GM23338 (cell line): Measurements from ENCODE around the gene SLC5A12. TPM values are rescaled to one million over a fixed set of nuclear protein-coding genes. Genes with fewer than 3 reads are reported as not detected.

Experiments
- ATAC-seq: fragments of 200-7000 bp; cut with Tn5 transposase; 3 replicates; pipeline ENCODE4 v1.9.1; 2020
- DNase-seq: peaks from one replicate; pipeline ENCODE4 v3.0.0-alpha.2; 2015; ENCODE audit warnings: low spot score
- H2AFZ ChIP-seq: fragments of 200-600 bp; sonication (generic); 2 replicates; pipeline ENCODE4 v1.8.0; 2016; ENCODE audit warnings: antibody characterized with exemption, mild to moderate bottlenecking, moderate library complexity
- H3F3A ChIP-seq: fragments of 200-600 bp; sonication (generic); replicated peaks from 2 replicates; pipeline ENCODE4 v1.8.0; 2017; ENCODE audit warnings: antibody characterized with exemption, mixed run types, low read depth
- H3K27ac ChIP-seq: fragments of 200-600 bp; sonication (generic); 2 replicates; pipeline ENCODE4 v1.6.1; 2016; ENCODE audit warnings: low read depth
- H3K27me3 ChIP-seq: fragments of 200-600 bp; sonication (generic); 2 replicates; pipeline ENCODE4 v1.8.0; 2016; ENCODE audit warnings: mild to moderate bottlenecking, mixed run types, moderate library complexity; ENCODE audit not compliant: insufficient read depth
- H3K36me3 ChIP-seq: fragments of 200-600 bp; sonication (generic); 2 replicates; pipeline ENCODE4 v1.8.0; 2016; ENCODE audit warnings: mild to moderate bottlenecking; ENCODE audit not compliant: insufficient read depth
- H3K4me1 ChIP-seq: fragments of 200-600 bp; sonication (generic); 2 replicates; pipeline ENCODE4 v1.8.0; 2016; ENCODE audit warnings: mild to moderate bottlenecking, moderate library complexity; ENCODE audit not compliant: insufficient read depth
- H3K4me2 ChIP-seq: fragments of 200-600 bp; sonication (generic); 2 replicates; pipeline ENCODE4 v1.7.1; 2017; ENCODE audit warnings: mixed run types
- H3K4me3 ChIP-seq: fragments of 200-600 bp; sonication (generic); 2 replicates; pipeline ENCODE4 v1.6.1; 2016; ENCODE audit warnings: mixed run types
- H3K79me2 ChIP-seq: fragments of 200-600 bp; sonication (generic); replicated peaks from 2 replicates; pipeline ENCODE4 v1.8.0; 2017; ENCODE audit warnings: mild to moderate bottlenecking; ENCODE audit not compliant: insufficient read depth
- H3K9me2 ChIP-seq: fragments of 200-600 bp; sonication (generic); 2 replicates; pipeline ENCODE4 v1.8.0; 2017; ENCODE audit not compliant: insufficient read depth
- H4K20me1 ChIP-seq: fragments of 200-600 bp; sonication (generic); replicated peaks from 2 replicates; pipeline ENCODE4 v1.8.0; 2017; ENCODE audit warnings: mild to moderate bottlenecking; ENCODE audit not compliant: insufficient read depth
- H3K27ac Mint-ChIP-seq: 2 replicates; pipeline ENCODE4 v1.8.0; 2020; ENCODE audit warnings: inconsistent platforms, mild to moderate bottlenecking, moderate library complexity, mixed read lengths
- H3K27me3 Mint-ChIP-seq: 3 replicates; pipeline ENCODE4 v1.8.0; 2022; ENCODE audit warnings: low read depth, mild to moderate bottlenecking, moderate library complexity, mixed read lengths, inconsistent platforms; ENCODE audit not compliant: insufficient read depth, poor library complexity
- H3K36me3 Mint-ChIP-seq: 3 replicates; pipeline ENCODE4 v1.8.0; 2021; ENCODE audit warnings: low read depth, mild to moderate bottlenecking, inconsistent platforms, moderate library complexity, mixed read lengths
- H3K4me1 Mint-ChIP-seq: 3 replicates; pipeline ENCODE4 v1.8.0; 2020; ENCODE audit warnings: mild to moderate bottlenecking, inconsistent platforms, mixed read lengths
- H3K4me3 Mint-ChIP-seq: 3 replicates; pipeline ENCODE4 v1.8.0; 2021; ENCODE audit warnings: moderate library complexity, mild to moderate bottlenecking, inconsistent platforms, mixed read lengths
- H3K9me3 Mint-ChIP-seq: 3 replicates; pipeline ENCODE4 v1.8.0; 2020; ENCODE audit warnings: moderate library complexity, mild to moderate bottlenecking, inconsistent platforms, mixed read lengths
- CREB1 ChIP-seq: fragments of 250-450 bp; sonication (Bioruptor Pico); IDR thresholded peaks from 2 replicates; pipeline ENCODE4 v1.5.0; 2020; ENCODE audit warnings: low read depth, mild to moderate bottlenecking, moderate library complexity
- EZH2 ChIP-seq: fragments of 200-600 bp; sonication (generic); IDR thresholded peaks from one replicate; pipeline ENCODE4 v1.8.0; 2017; ENCODE audit warnings: antibody characterized with exemption, mild to moderate bottlenecking, low read depth; ENCODE audit not compliant: unreplicated experiment
- JUNB ChIP-seq: IDR thresholded peaks from one replicate; pipeline ENCODE4 v1.6.1; 2016; ENCODE audit warnings: antibody characterized with exemption; ENCODE audit not compliant: unreplicated experiment
- POLR2AphosphoS5 ChIP-seq: IDR thresholded peaks from 2 replicates; pipeline ENCODE4 v1.6.1; 2016; ENCODE audit warnings: antibody characterized with exemption, low read depth
- ZNF114 ChIP-seq: fragments of 250-450 bp; sonication (Bioruptor Pico); IDR thresholded peaks from 2 replicates; pipeline ENCODE4 v1.5.0; 2020; ENCODE audit warnings: mild to moderate bottlenecking, moderate library complexity
- ZNF331 ChIP-seq: fragments of 250-450 bp; sonication (Bioruptor Pico); IDR thresholded peaks from 2 replicates; pipeline ENCODE4 v1.5.0; 2020; ENCODE audit warnings: low read depth, mild to moderate bottlenecking, moderate library complexity
- polyA plus RNA-seq: library from polyadenylated mRNA; unstranded; fragments of >200 nt; fragmentation: Nextera tagmentation; extraction: Ambion mirVana; gene quantifications from 2 replicates; pipeline ENCODE4 v1.2.1, GENCODE V29; 2016
- total RNA-seq: library from RNA; depleted of rRNA; stranded (reverse); fragments of >200 nt; shearing (Covaris generic); gene quantifications from 2 replicates; pipeline ENCODE4 v1.2.3, GENCODE V29; 2014
- TF ChIP-seq, protein P1 (sequence below): IDR thresholded peaks from one replicate; pipeline ENCODE4 v1.6.1; 2018; ENCODE audit warnings: antibody characterized with exemption; ENCODE audit not compliant: unreplicated experiment
- TF ChIP-seq, protein P2 (sequence below), 2 experiments: fragments of 200-600 bp in 1 of 2; sonication (generic) in 1 of 2; conservative IDR thresholded peaks; 2 replicates each; pipeline versions ENCODE4 v1.5.1 to v1.6.1; 2016 to 2017; ENCODE audit warnings: antibody characterized with exemption in 2 of 2, low read depth in 2 of 2, mild to moderate bottlenecking in 2 of 2, moderate library complexity in 1 of 2
- TF ChIP-seq, protein P3 (sequence below): IDR thresholded peaks from 2 replicates; pipeline ENCODE4 v1.6.1; 2016; ENCODE audit warnings: antibody characterized with exemption

The SLC5A12 gene
- total and polyA plus RNA-seq, 2 experiments from 2014 or later, result 0.60 to 1.4 TPM

GRCh38 chr11:26623076-26623659 lies 98.7 kb downstream of the SLC5A12 start:
- no peak overlapping the region for H2AFZ ChIP-seq
- H3K4me3 Mint-ChIP-seq, result no peak overlapping the region
- no peak for TF ChIP-seq JUNB
- H3K36me3 Mint-ChIP-seq, result no peaks in the 10 kb centered on the region
- H3K27me3 Mint-ChIP-seq, result no peaks in the 10 kb centered on the region
- DNase-seq (no peak), ATAC-seq (no peak)
- H4K20me1 ChIP-seq, result no peaks in the 10 kb centered on the region
- peaks cover 10% of the 10 kb centered on the region for H3K4me1 Mint-ChIP-seq
- H3K4me3 ChIP-seq, result no peak overlapping the region
- no peak overlapping the region for H3K4me2 ChIP-seq
- H3K79me2 ChIP-seq, result no peaks in the 10 kb centered on the region
- no peak overlapping the region for H3K27ac Mint-ChIP-seq
- H3K4me1 ChIP-seq, result 0 out of 2 replicates have a peak, but pooled peaks cover 4% of the 10 kb centered on the region
- H3K9me2 ChIP-seq, result no peaks in the 10 kb centered on the region
- H3K27me3 ChIP-seq, result no peaks in the 10 kb centered on the region
- no peaks in the 10 kb centered on the region for H3K9me3 Mint-ChIP-seq
- H3F3A ChIP-seq, result no peaks in the 10 kb centered on the region
- H3K36me3 ChIP-seq, result no peaks in the 10 kb centered on the region
- no peak overlapping the region for H3K27ac ChIP-seq

GRCh38 chr11:26622181-26622580 lies 99.7 kb downstream of the SLC5A12 start:
- Histone ChIP-seq H3K4me1 (0 out of 2 replicates have a peak, but pooled peaks cover 4% of the 10 kb centered on the region), H3K4me3 (no peak overlapping the region), H3F3A (no peaks in the 10 kb centered on the region), H3K79me2 (no peaks in the 10 kb centered on the region), H3K4me2 (no peak overlapping the region), H3K27me3 (no peaks in the 10 kb centered on the region), H3K27ac (no peak overlapping the region), H3K36me3 (no peaks in the 10 kb centered on the region), H3K9me2 (no peaks in the 10 kb centered on the region), H2AFZ (no peak overlapping the region), H4K20me1 (no peaks in the 10 kb centered on the region)
- Mint-ChIP-seq H3K4me3 (no peak overlapping the region), H3K27me3 (no peaks in the 10 kb centered on the region), H3K9me3 (no peaks in the 10 kb centered on the region), H3K4me1 (peaks cover 11% of the 10 kb centered on the region), H3K27ac (no peak overlapping the region), H3K36me3 (no peaks in the 10 kb centered on the region)
- TF ChIP-seq, protein P1, sequence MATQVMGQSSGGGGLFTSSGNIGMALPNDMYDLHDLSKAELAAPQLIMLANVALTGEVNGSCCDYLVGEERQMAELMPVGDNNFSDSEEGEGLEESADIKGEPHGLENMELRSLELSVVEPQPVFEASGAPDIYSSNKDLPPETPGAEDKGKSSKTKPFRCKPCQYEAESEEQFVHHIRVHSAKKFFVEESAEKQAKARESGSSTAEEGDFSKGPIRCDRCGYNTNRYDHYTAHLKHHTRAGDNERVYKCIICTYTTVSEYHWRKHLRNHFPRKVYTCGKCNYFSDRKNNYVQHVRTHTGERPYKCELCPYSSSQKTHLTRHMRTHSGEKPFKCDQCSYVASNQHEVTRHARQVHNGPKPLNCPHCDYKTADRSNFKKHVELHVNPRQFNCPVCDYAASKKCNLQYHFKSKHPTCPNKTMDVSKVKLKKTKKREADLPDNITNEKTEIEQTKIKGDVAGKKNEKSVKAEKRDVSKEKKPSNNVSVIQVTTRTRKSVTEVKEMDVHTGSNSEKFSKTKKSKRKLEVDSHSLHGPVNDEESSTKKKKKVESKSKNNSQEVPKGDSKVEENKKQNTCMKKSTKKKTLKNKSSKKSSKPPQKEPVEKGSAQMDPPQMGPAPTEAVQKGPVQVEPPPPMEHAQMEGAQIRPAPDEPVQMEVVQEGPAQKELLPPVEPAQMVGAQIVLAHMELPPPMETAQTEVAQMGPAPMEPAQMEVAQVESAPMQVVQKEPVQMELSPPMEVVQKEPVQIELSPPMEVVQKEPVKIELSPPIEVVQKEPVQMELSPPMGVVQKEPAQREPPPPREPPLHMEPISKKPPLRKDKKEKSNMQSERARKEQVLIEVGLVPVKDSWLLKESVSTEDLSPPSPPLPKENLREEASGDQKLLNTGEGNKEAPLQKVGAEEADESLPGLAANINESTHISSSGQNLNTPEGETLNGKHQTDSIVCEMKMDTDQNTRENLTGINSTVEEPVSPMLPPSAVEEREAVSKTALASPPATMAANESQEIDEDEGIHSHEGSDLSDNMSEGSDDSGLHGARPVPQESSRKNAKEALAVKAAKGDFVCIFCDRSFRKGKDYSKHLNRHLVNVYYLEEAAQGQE, result no peak
- TF ChIP-seq, protein P2, sequence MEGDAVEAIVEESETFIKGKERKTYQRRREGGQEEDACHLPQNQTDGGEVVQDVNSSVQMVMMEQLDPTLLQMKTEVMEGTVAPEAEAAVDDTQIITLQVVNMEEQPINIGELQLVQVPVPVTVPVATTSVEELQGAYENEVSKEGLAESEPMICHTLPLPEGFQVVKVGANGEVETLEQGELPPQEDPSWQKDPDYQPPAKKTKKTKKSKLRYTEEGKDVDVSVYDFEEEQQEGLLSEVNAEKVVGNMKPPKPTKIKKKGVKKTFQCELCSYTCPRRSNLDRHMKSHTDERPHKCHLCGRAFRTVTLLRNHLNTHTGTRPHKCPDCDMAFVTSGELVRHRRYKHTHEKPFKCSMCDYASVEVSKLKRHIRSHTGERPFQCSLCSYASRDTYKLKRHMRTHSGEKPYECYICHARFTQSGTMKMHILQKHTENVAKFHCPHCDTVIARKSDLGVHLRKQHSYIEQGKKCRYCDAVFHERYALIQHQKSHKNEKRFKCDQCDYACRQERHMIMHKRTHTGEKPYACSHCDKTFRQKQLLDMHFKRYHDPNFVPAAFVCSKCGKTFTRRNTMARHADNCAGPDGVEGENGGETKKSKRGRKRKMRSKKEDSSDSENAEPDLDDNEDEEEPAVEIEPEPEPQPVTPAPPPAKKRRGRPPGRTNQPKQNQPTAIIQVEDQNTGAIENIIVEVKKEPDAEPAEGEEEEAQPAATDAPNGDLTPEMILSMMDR (conservative IDR thresholded peaks at IDR 0.05; ENCODE audit: low read depth in 2 of 2), result no peak
- ATAC-seq (no peak), DNase-seq (no peak)

- no peak for ATAC-seq
- TF ChIP-seq CREB1 (CRISPR knock-in tag) (no peak), JUNB (no peak), POLR2AphosphoS5 (no peak), ZNF114 (CRISPR knock-in tag) (no peak), ZNF331 (no peak), EZH2 (no peak)
- TF ChIP-seq, protein P3, sequence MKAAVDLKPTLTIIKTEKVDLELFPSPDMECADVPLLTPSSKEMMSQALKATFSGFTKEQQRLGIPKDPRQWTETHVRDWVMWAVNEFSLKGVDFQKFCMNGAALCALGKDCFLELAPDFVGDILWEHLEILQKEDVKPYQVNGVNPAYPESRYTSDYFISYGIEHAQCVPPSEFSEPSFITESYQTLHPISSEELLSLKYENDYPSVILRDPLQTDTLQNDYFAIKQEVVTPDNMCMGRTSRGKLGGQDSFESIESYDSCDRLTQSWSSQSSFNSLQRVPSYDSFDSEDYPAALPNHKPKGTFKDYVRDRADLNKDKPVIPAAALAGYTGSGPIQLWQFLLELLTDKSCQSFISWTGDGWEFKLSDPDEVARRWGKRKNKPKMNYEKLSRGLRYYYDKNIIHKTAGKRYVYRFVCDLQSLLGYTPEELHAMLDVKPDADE, result no peak
- TF ChIP-seq, protein P2 (conservative IDR thresholded peaks at IDR 0.05; ENCODE audit: low read depth in 2 of 2), result no peak
Observed at GRCh38 chr11:26621132-26621531, 100.7 kb downstream of the SLC5A12 start.

More at GRCh38 chr11:26621132-26621531, 100.7 kb downstream of the SLC5A12 start:
- 0 out of 2 replicates have a peak, but pooled peaks cover 4% of the 10 kb centered on the region for H3K4me1 ChIP-seq
- no peaks in the 10 kb centered on the region for H3F3A ChIP-seq
- H3K79me2 ChIP-seq, result no peaks in the 10 kb centered on the region
- Mint-ChIP-seq H3K9me3 (no peaks in the 10 kb centered on the region), H3K4me1 (peaks cover 11% of the 10 kb centered on the region), H3K27ac (no peak overlapping the region), H3K4me3 (no peak overlapping the region), H3K36me3 (no peaks in the 10 kb centered on the region), H3K27me3 (no peaks in the 10 kb centered on the region)
- H3K36me3 ChIP-seq, result no peaks in the 10 kb centered on the region
- no peak overlapping the region for H3K27ac ChIP-seq
- H3K4me2 ChIP-seq, result no peak overlapping the region
- H3K4me3 ChIP-seq, result no peak overlapping the region
- peak overlapping the region; percentile 57; the same call in 1 of the 2 replicates for H2AFZ ChIP-seq
- no peaks in the 10 kb centered on the region for H3K27me3 ChIP-seq
- H4K20me1 ChIP-seq, result no peaks in the 10 kb centered on the region
- no peaks in the 10 kb centered on the region for H3K9me2 ChIP-seq
- no peak for DNase-seq
